Left ventricle myocardium inferior (tissue), 1 donor: ENCODE results near the gene GRIK5. TPM values are rescaled to one million over a fixed set of nuclear protein-coding genes. Genes with fewer than 3 reads are reported as not detected.

Experiments used
- DNase-seq: peaks from one replicate; pipeline ENCODE4 v3.0.0-alpha.2; 2020
- H3K27ac ChIP-seq: fragments of 200-600 bp; replicated peaks from 2 replicates; pipeline ENCODE4 v1.8.0; 2021
- H3K27me3 ChIP-seq: fragments of 200-600 bp; 2 replicates; pipeline ENCODE4 v1.8.0; 2021; ENCODE audit warnings: low read depth
- H3K36me3 ChIP-seq: fragments of 200-600 bp; 2 replicates; pipeline ENCODE4 v1.8.0; 2021
- H3K4me1 ChIP-seq: fragments of 200-600 bp; 2 replicates; pipeline ENCODE4 v1.8.0; 2021
- H3K4me3 ChIP-seq: fragments of 200-600 bp; 2 replicates; pipeline ENCODE4 v1.8.0; 2021; ENCODE audit warnings: mild to moderate bottlenecking, moderate library complexity
- H3K9me3 ChIP-seq: fragments of 200-600 bp; replicated peaks from 2 replicates; pipeline ENCODE4 v1.8.0; 2021
- CTCF ChIP-seq: fragments of 200-600 bp; IDR thresholded peaks from 2 replicates; pipeline ENCODE4 v1.8.0; 2021; ENCODE audit warnings: antibody characterized with exemption, mild to moderate bottlenecking, borderline replicate concordance
- intact Hi-C: fragments of 100-400 bp; cut with micrococcal nuclease; formaldehyde crosslinking; loops from one replicate; pipeline ENCODE4 v1.11.0; 2022
- total RNA-seq: library from RNA; stranded (reverse); fragmentation: NEBNext Ultra II Directional; extraction: Animal tissue kit (Norgen Biotek cat#: 25700); gene quantifications from one replicate; pipeline ENCODE4 v1.2.1, GENCODE V29; 2021
- donor health status: DM: no; HTN: yes; CAD: no; lungs with severe emphysema.

GRIK5 gene
- total RNA-seq, 1 donor from 2014 or later = 2.1 TPM

GRCh38 chr19:41997121-41997850, 72.7 kb downstream of the GRIK5 start:
- H3K27me3 ChIP-seq = peaks cover 98% of the 10 kb centered on the region
- intact Hi-C loops = no loop called here

GRCh38 chr19:41995959-41996797, 73.8 kb downstream of the GRIK5 start:
- H3K27ac ChIP-seq = no peak overlapping the region
- H3K4me1 ChIP-seq = peaks cover 40% of the 10 kb centered on the region
- intact Hi-C loops = no loop called here
- H3K9me3 ChIP-seq = no peaks in the 10 kb centered on the region
- no peak for TF ChIP-seq CTCF
- no peak for DNase-seq
- H3K27me3 ChIP-seq = peaks cover 95% of the 10 kb centered on the region
- no peaks in the 10 kb centered on the region for H3K36me3 ChIP-seq
- H3K4me3 ChIP-seq = no peak overlapping the region

More at GRCh38 chr19:41997121-41997850, 72.7 kb downstream of the GRIK5 start:
- Histone ChIP-seq H3K27ac (no peak overlapping the region), H3K36me3 (no peaks in the 10 kb centered on the region), H3K4me1 (peaks cover 37% of the 10 kb centered on the region), H3K9me3 (no peaks in the 10 kb centered on the region), H3K4me3 (peak overlapping the region; percentile 41)
- TF ChIP-seq CTCF = no peak
- DNase-seq = peak; percentile 47

GRCh38 chr19:41994994-41995958, 74.7 kb downstream of the GRIK5 start:
- Histone ChIP-seq H3K27ac (no peak overlapping the region), H3K27me3 (peaks cover 93% of the 10 kb centered on the region), H3K4me3 (no peak overlapping the region), H3K4me1 (peaks cover 45% of the 10 kb centered on the region), H3K9me3 (no peaks in the 10 kb centered on the region), H3K36me3 (no peaks in the 10 kb centered on the region)
- TF ChIP-seq CTCF = no peak
- intact Hi-C loops = no loop called here
- DNase-seq = no peak

- H3K9me3 ChIP-seq = no peaks in the 10 kb centered on the region
- no peaks in the 10 kb centered on the region for H3K36me3 ChIP-seq
- H3K27ac ChIP-seq = no peak overlapping the region
- H3K27me3 ChIP-seq = peaks cover 86% of the 10 kb centered on the region
- DNase-seq = no peak
- peaks cover 45% of the 10 kb centered on the region for H3K4me1 ChIP-seq
- no peak for TF ChIP-seq CTCF
- peak overlapping the region; percentile 79 for H3K4me3 ChIP-seq
- intact Hi-C loops = no loop called here
Measured at GRCh38 chr19:41994521-41994971, 75.5 kb downstream of the GRIK5 start.
